WTC11 (cell line): ENCODE results near the gene CDH12.

Experiments used
- CTCF ChIP-seq: fragments of 200-600 bp; IDR thresholded peaks from 2 replicates; pipeline ENCODE4 v1.8.0; 2022; ENCODE audit warnings: antibody characterized with exemption
- ESRRA ChIP-seq: sonication (generic); formaldehyde crosslinking; IDR thresholded peaks from 2 replicates; pipeline ENCODE4 v1.8.1; 2022; ENCODE audit warnings: mild to moderate bottlenecking, missing genetic modification reagents, borderline replicate concordance
- GABPB1 ChIP-seq: sonication (generic); formaldehyde crosslinking; IDR thresholded peaks from 2 replicates; pipeline ENCODE4 v1.8.1; 2023; ENCODE audit warnings: mild to moderate bottlenecking, missing genetic modification reagents
- JUN ChIP-seq: sonication (generic); formaldehyde crosslinking; IDR thresholded peaks from 2 replicates; pipeline ENCODE4 v1.8.0; 2023; ENCODE audit warnings: mild to moderate bottlenecking, missing genetic modification reagents
- MLX ChIP-seq: sonication (generic); formaldehyde crosslinking; IDR thresholded peaks from 2 replicates; pipeline ENCODE4 v1.8.1; 2023; ENCODE audit warnings: mild to moderate bottlenecking, missing genetic modification reagents, moderate library complexity
- NFE2L1 ChIP-seq: sonication (generic); formaldehyde crosslinking; IDR thresholded peaks from 2 replicates; pipeline ENCODE4 v1.8.1; 2023; ENCODE audit warnings: missing genetic modification reagents
- NR2C2 ChIP-seq: sonication (generic); formaldehyde crosslinking; IDR thresholded peaks from 2 replicates; pipeline ENCODE4 v1.8.0; 2022; ENCODE audit warnings: mild to moderate bottlenecking, missing genetic modification reagents
- TEAD4 ChIP-seq: sonication (generic); formaldehyde crosslinking; IDR thresholded peaks from 2 replicates; pipeline ENCODE4 v1.8.0; 2022; ENCODE audit warnings: mild to moderate bottlenecking, missing genetic modification reagents
- ZNF263 ChIP-seq: sonication (generic); formaldehyde crosslinking; IDR thresholded peaks from 2 replicates; pipeline ENCODE4 v1.8.1; 2022; ENCODE audit warnings: low read depth, mild to moderate bottlenecking, moderate library complexity, missing genetic modification reagents
- TF ChIP-seq, protein P1 (sequence below): sonication (generic); formaldehyde crosslinking; IDR thresholded peaks from 2 replicates; pipeline ENCODE4 v1.8.0; 2022; ENCODE audit warnings: mild to moderate bottlenecking, missing genetic modification reagents

GRCh38 chr5:22238047-22238446 is 615.1 kb downstream of the CDH12 start:
- TF ChIP-seq CTCF (no peak), TEAD4 (CRISPR knock-in tag) (no peak), ESRRA (CRISPR knock-in tag) (no peak), GABPB1 (CRISPR knock-in tag) (no peak), ZNF263 (no peak), JUN (CRISPR knock-in tag) (no peak), MLX (CRISPR knock-in tag) (no peak), NR2C2 (CRISPR knock-in tag) (no peak), NFE2L1 (CRISPR knock-in tag) (no peak)
- TF ChIP-seq, protein P1, sequence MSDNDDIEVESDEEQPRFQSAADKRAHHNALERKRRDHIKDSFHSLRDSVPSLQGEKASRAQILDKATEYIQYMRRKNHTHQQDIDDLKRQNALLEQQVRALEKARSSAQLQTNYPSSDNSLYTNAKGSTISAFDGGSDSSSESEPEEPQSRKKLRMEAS (CRISPR knock-in tag) = no peak
